H1 (cell line): ENCODE data around the gene IL10.

Source experiments
- CTCF ChIP-seq, 3 experiments: IDR thresholded peaks; 1 replicate in 2 of 3; 2 replicates in 1 of 3; pipeline versions ENCODE4 v1.5.1 to v1.6.1; 2011; ENCODE audit warnings: low read length in 3 of 3, mild to moderate bottlenecking in 3 of 3, inconsistent platforms in 2 of 3, low read depth in 1 of 3, moderate library complexity in 1 of 3; ENCODE audit not compliant: insufficient read depth in 1 of 3; ENCODE audit errors: control extremely low read depth in 1 of 3
- NRF1 ChIP-seq: IDR thresholded peaks from 2 replicates; pipeline ENCODE4 v1.6.1; 2011; ENCODE audit warnings: mild to moderate bottlenecking, low read depth, low read length, improper control_type of control experiment

- no peak for TF ChIP-seq CTCF (IDR thresholded peaks at IDR 0.05; ENCODE audit: control extremely low read depth in 1 of 3, insufficient read depth in 1 of 3, low read depth in 1 of 3, low read length in 3 of 3)
- TF ChIP-seq NRF1 = no peak
Observed at GRCh38 chr1:206803221-206803730, 31.0 kb upstream of the IL10 start.
